ENCODE data around the gene PNMA8C.

Gene PNMA8C

GRCh38 chr19:46390121-46390858 is 38.4 kb downstream of the PNMA8C start:
- TF ChIP-seq GATA3 (IDR thresholded peaks at IDR 0.05; ENCODE audit: low read depth, low read length) (no peak), GATA2 (IDR thresholded peaks at IDR 0.05; ENCODE audit: low read depth, low read length) (no peak)

GRCh38 chr19:46388311-46389095 is 40.2 kb downstream of the PNMA8C start:
- TF ChIP-seq GATA2 (IDR thresholded peaks at IDR 0.05; ENCODE audit: low read depth, low read length) (no peak), GATA3 (IDR thresholded peaks at IDR 0.05; ENCODE audit: low read depth, low read length) (no peak)

GRCh38 chr19:46387713-46388130 is 41.0 kb downstream of the PNMA8C start:
- TF ChIP-seq GATA3 (IDR thresholded peaks at IDR 0.05; ENCODE audit: low read depth, low read length) (no peak), GATA2 (IDR thresholded peaks at IDR 0.05; ENCODE audit: low read depth, low read length) (no peak)

- TF ChIP-seq GATA2 (IDR thresholded peaks at IDR 0.05; ENCODE audit: low read depth, low read length) (no peak), GATA3 (IDR thresholded peaks at IDR 0.05; ENCODE audit: low read depth, low read length) (no peak)
These were observed 41.6 kb downstream of the PNMA8C start for GRCh38 chr19:46386996-46387712.

- no peak for TF ChIP-seq GATA3 (IDR thresholded peaks at IDR 0.05; ENCODE audit: low read depth, low read length)
- TF ChIP-seq GATA2 (IDR thresholded peaks at IDR 0.05; ENCODE audit: low read depth, low read length): no peak
These were observed 42.6 kb downstream of the PNMA8C start for GRCh38 chr19:46386151-46386550.

- no peak for TF ChIP-seq GATA3 (IDR thresholded peaks at IDR 0.05; ENCODE audit: low read depth, low read length)
- no peak for TF ChIP-seq GATA2 (IDR thresholded peaks at IDR 0.05; ENCODE audit: low read depth, low read length)
These were observed 43.1 kb downstream of the PNMA8C start for GRCh38 chr19:46385636-46386035.

- TF ChIP-seq GATA3 (IDR thresholded peaks at IDR 0.05; ENCODE audit: low read depth, low read length) (no peak), GATA2 (IDR thresholded peaks at IDR 0.05; ENCODE audit: low read depth, low read length) (no peak)
These were observed 44.3 kb downstream of the PNMA8C start for GRCh38 chr19:46384396-46384795.

GRCh38 chr19:46383846-46384245 is 44.9 kb downstream of the PNMA8C start:
- TF ChIP-seq GATA3 (IDR thresholded peaks at IDR 0.05; ENCODE audit: low read depth, low read length) (no peak), GATA2 (IDR thresholded peaks at IDR 0.05; ENCODE audit: low read depth, low read length) (no peak)

GRCh38 chr19:46383171-46383815 is 45.4 kb downstream of the PNMA8C start:
- TF ChIP-seq GATA3 (IDR thresholded peaks at IDR 0.05; ENCODE audit: low read depth, low read length): no peak
- no peak for TF ChIP-seq GATA2 (IDR thresholded peaks at IDR 0.05; ENCODE audit: low read depth, low read length)

- TF ChIP-seq GATA3 (IDR thresholded peaks at IDR 0.05; ENCODE audit: low read depth, low read length) (no peak), GATA2 (IDR thresholded peaks at IDR 0.05; ENCODE audit: low read depth, low read length) (no peak)
These were observed 46.9 kb downstream of the PNMA8C start for GRCh38 chr19:46381756-46382345.

DNA sequence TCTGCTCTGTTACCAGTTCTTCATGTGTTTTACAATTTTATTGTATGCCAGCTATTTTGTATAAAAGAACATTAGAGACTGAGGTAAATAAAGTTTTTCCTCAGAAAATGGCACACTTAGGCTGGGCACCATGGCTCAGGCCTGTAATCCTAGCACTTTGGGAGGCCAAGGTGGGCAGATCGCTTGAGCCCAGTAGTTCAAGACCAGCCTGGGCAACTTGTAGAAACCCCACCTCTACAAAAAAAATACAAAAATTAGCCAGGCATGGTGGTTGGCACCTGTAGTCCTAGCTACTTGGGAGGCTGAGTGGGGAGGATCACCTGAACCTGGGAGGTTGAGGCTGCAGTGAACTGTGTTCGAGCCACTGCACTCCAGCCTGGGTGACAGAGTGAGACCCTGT is 47.4 kb downstream of the PNMA8C start:
- TF ChIP-seq GATA2 (IDR thresholded peaks at IDR 0.05; ENCODE audit: low read depth, low read length): no peak
- no peak for TF ChIP-seq GATA3 (IDR thresholded peaks at IDR 0.05; ENCODE audit: low read depth, low read length)

DNA sequence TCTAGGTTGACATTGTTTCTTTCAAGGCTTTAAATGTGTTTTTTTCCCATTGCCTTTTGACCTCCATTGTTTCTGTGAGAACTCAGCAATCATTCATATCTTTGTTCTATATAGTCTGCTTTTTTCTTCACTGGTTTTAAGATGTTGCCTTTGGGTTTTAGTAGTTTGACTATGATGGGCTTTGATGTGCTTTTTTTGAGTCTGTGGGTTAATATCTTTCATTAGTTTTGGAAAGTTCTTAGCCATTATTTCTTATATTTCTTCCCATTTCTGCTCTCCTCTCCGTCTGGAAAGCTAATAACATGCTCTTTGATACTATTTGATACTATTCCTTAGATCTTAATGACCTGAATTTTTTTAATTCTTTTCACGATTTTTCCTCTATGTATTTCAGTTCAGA is 48.0 kb downstream of the PNMA8C start:
- TF ChIP-seq GATA2 (IDR thresholded peaks at IDR 0.05; ENCODE audit: low read depth, low read length) (no peak), GATA3 (IDR thresholded peaks at IDR 0.05; ENCODE audit: low read depth, low read length) (no peak)

GRCh38 chr19:46378268-46378667 is 50.5 kb downstream of the PNMA8C start:
- TF ChIP-seq GATA3 (IDR thresholded peaks at IDR 0.05; ENCODE audit: low read depth, low read length) (no peak), GATA2 (IDR thresholded peaks at IDR 0.05; ENCODE audit: low read depth, low read length) (no peak)
